Muscle layer of duodenum (tissue), 2 donors: Measurements from ENCODE around the gene NRAP.
A peak's percentile ranks its signal among the peaks of the same experiment; 100 is the strongest.

Experiments used
- H3K27ac ChIP-seq: one replicate; pipeline ENCODE4 v1.7.0; 2013; ENCODE audit warnings: mild to moderate bottlenecking, low read length
- H3K27me3 ChIP-seq: one replicate; pipeline ENCODE4 v1.7.0; 2013; ENCODE audit warnings: low read depth, mild to moderate bottlenecking, control low read depth, low read length
- H3K36me3 ChIP-seq, 2 donors: one replicate each; pipeline ENCODE4 v1.7.0; 2013; ENCODE audit warnings: low read length in 2 of 2, control low read depth in 1 of 2, mild to moderate bottlenecking in 1 of 2; ENCODE audit not compliant: insufficient read depth in 2 of 2, control insufficient read depth in 1 of 2
- H3K4me1 ChIP-seq, 2 donors: one replicate each; pipeline ENCODE4 v1.7.0; 2013; ENCODE audit warnings: low read length in 2 of 2, mild to moderate bottlenecking in 2 of 2, control low read depth in 1 of 2, moderate library complexity in 1 of 2; ENCODE audit not compliant: insufficient read depth in 2 of 2, control insufficient read depth in 1 of 2
- H3K4me3 ChIP-seq, 2 donors: one replicate each; pipeline ENCODE4 v1.7.0; 2013; ENCODE audit warnings: low read length in 2 of 2, low read depth in 1 of 2, mild to moderate bottlenecking in 1 of 2
- H3K9me3 ChIP-seq, 2 donors: one replicate each; pipeline ENCODE4 v1.7.0; 2013; ENCODE audit warnings: low read length in 2 of 2, control low read depth in 1 of 2, mild to moderate bottlenecking in 1 of 2; ENCODE audit not compliant: control insufficient read depth in 1 of 2
- donor health status: healthy.

The NRAP gene

GRCh38 chr10:113695691-113696090, 31.9 kb upstream of the NRAP start:
- H3K27ac ChIP-seq, result no peak overlapping the region
- H3K4me1 ChIP-seq, result no peaks in the 10 kb centered on the region
- no peaks in the 10 kb centered on the region for H3K27me3 ChIP-seq
- peaks cover 7 to 21% of the 10 kb centered on the region in 2 donors for H3K9me3 ChIP-seq
- H3K36me3 ChIP-seq, result peaks cover 30 to 34% of the 10 kb centered on the region in 2 donors
- no peak overlapping the region for H3K4me3 ChIP-seq

- Histone ChIP-seq H3K9me3 (peaks cover 12 to 21% of the 10 kb centered on the region in 2 donors), H3K36me3 (peaks cover 22 to 24% of the 10 kb centered on the region in 2 donors), H3K4me1 (no peaks in the 10 kb centered on the region), H3K27me3 (no peaks in the 10 kb centered on the region), H3K4me3 (no peak overlapping the region), H3K27ac (no peak overlapping the region)
Measured at GRCh38 chr10:113693348-113693747, 29.5 kb upstream of the NRAP start.

GRCh38 chr10:113692271-113692670, 28.4 kb upstream of the NRAP start:
- Histone ChIP-seq H3K4me3 (no peak overlapping the region), H3K4me1 (no peaks in the 10 kb centered on the region), H3K27me3 (no peaks in the 10 kb centered on the region), H3K36me3 (peaks cover 11 to 14% of the 10 kb centered on the region in 2 donors), H3K9me3 (peaks cover 12 to 21% of the 10 kb centered on the region in 2 donors), H3K27ac (no peak overlapping the region)

- H3K36me3 ChIP-seq, result peaks cover 14 to 16% of the 10 kb centered on the region in 2 donors
- H3K27ac ChIP-seq, result no peak overlapping the region
- H3K27me3 ChIP-seq, result no peaks in the 10 kb centered on the region
- H3K9me3 ChIP-seq, result peaks cover 12 to 26% of the 10 kb centered on the region in 2 donors
- no peaks in the 10 kb centered on the region for H3K4me1 ChIP-seq
- H3K4me3 ChIP-seq, result no peak overlapping the region
Measured at GRCh38 chr10:113691381-113691780, 27.5 kb upstream of the NRAP start.

- Histone ChIP-seq H3K27me3 (no peaks in the 10 kb centered on the region), H3K4me1 (no peaks in the 10 kb centered on the region), H3K27ac (no peak overlapping the region), H3K4me3 (no peak overlapping the region), H3K9me3 (peaks cover 12 to 31% of the 10 kb centered on the region in 2 donors), H3K36me3 (peaks cover 14 to 16% of the 10 kb centered on the region in 2 donors)
Measured at GRCh38 chr10:113690749-113691148, 26.9 kb upstream of the NRAP start.

- peaks cover 14 to 16% of the 10 kb centered on the region in 2 donors for H3K36me3 ChIP-seq
- peaks cover 12 to 33% of the 10 kb centered on the region in 2 donors for H3K9me3 ChIP-seq
- no peak overlapping the region for H3K4me3 ChIP-seq
- H3K4me1 ChIP-seq, result no peaks in the 10 kb centered on the region
- H3K27me3 ChIP-seq, result no peaks in the 10 kb centered on the region
- H3K27ac ChIP-seq, result no peak overlapping the region
Measured at GRCh38 chr10:113689574-113689973, 25.7 kb upstream of the NRAP start.

GRCh38 chr10:113689057-113689456, 25.2 kb upstream of the NRAP start:
- Histone ChIP-seq H3K9me3 (peaks cover 12 to 29% of the 10 kb centered on the region in 2 donors), H3K27ac (no peak overlapping the region), H3K4me1 (no peaks in the 10 kb centered on the region), H3K36me3 (peaks cover 14 to 16% of the 10 kb centered on the region in 2 donors), H3K4me3 (no peak overlapping the region), H3K27me3 (no peaks in the 10 kb centered on the region)

- peaks cover 5 to 11% of the 10 kb centered on the region in 2 donors for H3K9me3 ChIP-seq
- no peak overlapping the region for H3K27ac ChIP-seq
- H3K27me3 ChIP-seq, result no peaks in the 10 kb centered on the region
- peaks cover 2 to 5% of the 10 kb centered on the region in 2 donors for H3K36me3 ChIP-seq
- H3K4me1 ChIP-seq, result no peaks in the 10 kb centered on the region
- no peak overlapping the region for H3K4me3 ChIP-seq
Measured at GRCh38 chr10:113687037-113687436, 23.2 kb upstream of the NRAP start.

- H3K9me3 ChIP-seq, result peaks cover 5 to 11% of the 10 kb centered on the region in 2 donors
- H3K36me3 ChIP-seq, result peaks cover 0 to 5% of the 10 kb centered on the region in 2 donors
- no peaks in the 10 kb centered on the region for H3K27me3 ChIP-seq
- peak overlapping the region; percentile 19 for H3K27ac ChIP-seq
- no peak overlapping the region for H3K4me3 ChIP-seq
- peaks cover 0 to 6% of the 10 kb centered on the region in 2 donors for H3K4me1 ChIP-seq
Measured at GRCh38 chr10:113686028-113686427, 22.2 kb upstream of the NRAP start.

- H3K4me3 ChIP-seq, result no peak overlapping the region
- no peak overlapping the region for H3K27ac ChIP-seq
- peaks cover 0 to 11% of the 10 kb centered on the region in 2 donors for H3K9me3 ChIP-seq
- no peaks in the 10 kb centered on the region for H3K27me3 ChIP-seq
- peaks cover 4 to 6% of the 10 kb centered on the region in 2 donors for H3K4me1 ChIP-seq
- peaks cover 0 to 5% of the 10 kb centered on the region in 2 donors for H3K36me3 ChIP-seq
Measured at GRCh38 chr10:113683300-113683699, 19.5 kb upstream of the NRAP start.

- H3K36me3 ChIP-seq, result peaks cover 0 to 4% of the 10 kb centered on the region in 2 donors
- peaks cover 4 to 6% of the 10 kb centered on the region in 2 donors for H3K4me1 ChIP-seq
- H3K9me3 ChIP-seq, result peaks cover 0 to 7% of the 10 kb centered on the region in 2 donors
- no peak overlapping the region for H3K4me3 ChIP-seq
- peak overlapping the region; percentile 8 for H3K27ac ChIP-seq
- no peaks in the 10 kb centered on the region for H3K27me3 ChIP-seq
Measured at GRCh38 chr10:113681533-113682470, 18.0 kb upstream of the NRAP start.
